ENCODE data around the gene TNRC6A. TPM values are rescaled to one million over a fixed set of nuclear protein-coding genes. Genes with fewer than 3 reads are reported as not detected.
A peak's percentile ranks its signal among the peaks of the same experiment; 100 is the strongest.

The TNRC6A gene
- total RNA-seq, 4 donors from 2014 or later = 45.8 to 70.7 (median 57.4) TPM

DNA sequence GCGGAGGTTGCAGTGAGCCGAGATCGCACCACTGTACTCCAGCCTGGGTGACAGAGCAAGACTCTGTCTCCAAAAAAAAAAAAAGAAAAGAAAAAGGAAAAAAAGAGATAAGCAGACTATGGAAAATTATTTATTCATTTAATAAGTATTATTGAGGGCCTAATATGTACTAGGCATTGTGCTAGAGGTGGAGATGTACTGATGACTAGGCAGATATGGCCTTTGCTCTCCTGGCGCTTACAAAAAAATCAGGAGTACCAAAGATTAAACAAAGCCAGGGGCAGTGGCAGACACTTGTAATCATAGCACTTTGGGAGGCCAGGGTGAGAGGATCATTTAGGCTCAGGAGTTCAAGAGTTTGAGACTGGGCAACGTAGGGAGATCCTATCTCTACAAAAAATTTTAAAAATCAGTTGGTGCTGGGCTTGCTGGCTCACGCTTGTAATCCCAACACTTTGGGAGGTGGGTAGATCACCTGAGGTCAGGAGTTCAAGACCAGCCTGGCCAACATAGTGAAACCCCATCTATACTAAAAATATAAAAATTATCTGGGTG is 10.4 kb upstream of the TNRC6A start:
- intact Hi-C loops (cut with DNase I) = no loop called here
- no peaks in the 10 kb centered on the region for H3K27me3 ChIP-seq
- no peak for TF ChIP-seq POLR2A (IDR thresholded peaks at IDR 0.05)
- TF ChIP-seq, protein P1, sequence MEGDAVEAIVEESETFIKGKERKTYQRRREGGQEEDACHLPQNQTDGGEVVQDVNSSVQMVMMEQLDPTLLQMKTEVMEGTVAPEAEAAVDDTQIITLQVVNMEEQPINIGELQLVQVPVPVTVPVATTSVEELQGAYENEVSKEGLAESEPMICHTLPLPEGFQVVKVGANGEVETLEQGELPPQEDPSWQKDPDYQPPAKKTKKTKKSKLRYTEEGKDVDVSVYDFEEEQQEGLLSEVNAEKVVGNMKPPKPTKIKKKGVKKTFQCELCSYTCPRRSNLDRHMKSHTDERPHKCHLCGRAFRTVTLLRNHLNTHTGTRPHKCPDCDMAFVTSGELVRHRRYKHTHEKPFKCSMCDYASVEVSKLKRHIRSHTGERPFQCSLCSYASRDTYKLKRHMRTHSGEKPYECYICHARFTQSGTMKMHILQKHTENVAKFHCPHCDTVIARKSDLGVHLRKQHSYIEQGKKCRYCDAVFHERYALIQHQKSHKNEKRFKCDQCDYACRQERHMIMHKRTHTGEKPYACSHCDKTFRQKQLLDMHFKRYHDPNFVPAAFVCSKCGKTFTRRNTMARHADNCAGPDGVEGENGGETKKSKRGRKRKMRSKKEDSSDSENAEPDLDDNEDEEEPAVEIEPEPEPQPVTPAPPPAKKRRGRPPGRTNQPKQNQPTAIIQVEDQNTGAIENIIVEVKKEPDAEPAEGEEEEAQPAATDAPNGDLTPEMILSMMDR (IDR thresholded peaks at IDR 0.05) = no peak
- no peaks in the 10 kb centered on the region for H3K36me3 ChIP-seq
- no peak for DNase-seq
- WGBS, 2 donors = 92 to 95% methylated on average over 6 of the region's 6 CpGs
- no peaks in the 10 kb centered on the region for H3K9me3 ChIP-seq
- no peak overlapping the region for H3K4me3 ChIP-seq (replicated peaks in 1 of 3)
- no peak overlapping the region for H3K27ac ChIP-seq
- H3K4me1 ChIP-seq = no peaks in the 10 kb centered on the region

DNA sequence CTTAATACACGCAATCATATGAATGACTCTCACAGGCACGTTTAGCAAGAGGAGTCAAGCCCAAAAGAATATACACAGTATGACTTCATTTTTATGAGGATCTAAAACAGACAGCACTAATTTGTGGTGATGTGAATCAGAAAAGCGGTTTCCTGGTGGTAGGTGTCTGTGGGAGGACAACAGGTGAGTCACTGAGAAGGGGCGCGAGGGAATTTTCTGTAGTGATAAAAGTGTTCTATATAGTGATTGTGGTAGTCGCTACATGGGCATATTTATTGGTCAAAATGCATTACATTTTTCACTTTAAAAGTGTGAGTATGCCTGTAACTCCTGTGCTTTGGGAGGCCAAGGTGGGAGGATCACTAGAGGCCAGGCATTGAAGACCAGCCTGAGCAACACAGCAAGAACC is 7.6 kb upstream of the TNRC6A start:
- DNase-seq = no peak
- no peak for TF ChIP-seq POLR2A (IDR thresholded peaks at IDR 0.05)
- TF ChIP-seq, protein P1 (IDR thresholded peaks at IDR 0.05) = no peak
- Histone ChIP-seq H3K36me3 (no peaks in the 10 kb centered on the region), H3K9me3 (no peaks in the 10 kb centered on the region), H3K27ac (no peak overlapping the region), H3K27me3 (no peaks in the 10 kb centered on the region), H3K4me3 (replicated peaks in 1 of 3) (no peak overlapping the region), H3K4me1 (no peaks in the 10 kb centered on the region)
- intact Hi-C loops (cut with DNase I) = no loop called here
- 96 to 98% methylated on average over 6 of the region's 6 CpGs for WGBS, 2 donors

DNA sequence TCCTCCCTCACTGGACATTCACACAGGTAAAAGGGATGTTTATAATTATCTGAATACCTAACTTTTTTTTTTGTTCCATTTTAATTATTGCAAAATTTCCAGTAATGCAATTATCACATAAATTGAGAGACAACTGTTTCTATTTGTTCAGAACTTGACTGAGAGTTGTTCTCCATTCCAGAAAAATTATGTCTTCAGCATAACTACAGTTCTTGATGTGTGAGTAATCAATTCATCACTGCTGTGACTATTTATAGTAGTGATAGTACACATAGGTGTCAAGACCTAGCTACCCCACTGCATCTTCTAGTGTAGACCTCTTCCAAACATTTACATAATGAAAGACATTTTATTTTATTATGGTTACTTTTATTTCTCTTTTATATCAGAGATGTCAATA is 5.8 kb upstream of the TNRC6A start:
- H3K4me1 ChIP-seq = no peaks in the 10 kb centered on the region
- H3K27ac ChIP-seq = no peak overlapping the region
- H3K27me3 ChIP-seq = no peaks in the 10 kb centered on the region
- intact Hi-C loops (cut with DNase I) = no loop called here
- no peak overlapping the region for H3K4me3 ChIP-seq (replicated peaks in 1 of 3)
- no peak for DNase-seq
- H3K9me3 ChIP-seq = no peaks in the 10 kb centered on the region
- TF ChIP-seq POLR2A (IDR thresholded peaks at IDR 0.05) = no peak
- TF ChIP-seq, protein P1 (IDR thresholded peaks at IDR 0.05) = no peak
- no peaks in the 10 kb centered on the region for H3K36me3 ChIP-seq

DNA sequence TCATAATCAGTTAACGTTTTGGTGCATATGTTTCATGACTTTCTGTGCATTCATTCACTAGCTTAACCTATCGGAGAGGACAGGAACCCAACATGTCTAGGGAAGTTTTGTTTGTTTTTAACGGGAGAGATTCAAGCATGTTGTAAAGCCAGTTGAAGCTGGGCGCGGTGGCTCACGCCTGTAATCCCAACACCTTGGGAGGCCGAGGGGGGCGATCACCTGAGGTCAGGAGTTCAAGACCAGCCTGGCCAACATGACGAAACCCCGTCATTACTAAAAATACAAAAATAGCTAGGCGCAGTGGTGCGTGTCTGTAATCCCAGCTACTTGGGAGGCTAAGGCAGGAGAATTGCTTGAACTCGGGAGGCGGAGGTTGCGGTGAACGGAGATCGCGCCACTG is 1.4 kb upstream of the TNRC6A start:
- H3K9me3 ChIP-seq = no peaks in the 10 kb centered on the region
- H3K4me1 ChIP-seq = peaks cover 12 to 13% of the 10 kb centered on the region in 2 donors
- no peaks in the 10 kb centered on the region for H3K36me3 ChIP-seq
- no peak overlapping the region for H3K4me3 ChIP-seq (replicated peaks in 1 of 3)
- TF ChIP-seq, protein P1 (IDR thresholded peaks at IDR 0.05) = no peak
- TF ChIP-seq POLR2A (IDR thresholded peaks at IDR 0.05) = no peak
- H3K27me3 ChIP-seq = no peaks in the 10 kb centered on the region
- intact Hi-C loops (cut with DNase I) = no loop called here
- 91 to 94% methylated on average over 18 of the region's 18 CpGs for WGBS, 2 donors
- no peak for DNase-seq
- H3K27ac ChIP-seq = no peak overlapping the region

DNA sequence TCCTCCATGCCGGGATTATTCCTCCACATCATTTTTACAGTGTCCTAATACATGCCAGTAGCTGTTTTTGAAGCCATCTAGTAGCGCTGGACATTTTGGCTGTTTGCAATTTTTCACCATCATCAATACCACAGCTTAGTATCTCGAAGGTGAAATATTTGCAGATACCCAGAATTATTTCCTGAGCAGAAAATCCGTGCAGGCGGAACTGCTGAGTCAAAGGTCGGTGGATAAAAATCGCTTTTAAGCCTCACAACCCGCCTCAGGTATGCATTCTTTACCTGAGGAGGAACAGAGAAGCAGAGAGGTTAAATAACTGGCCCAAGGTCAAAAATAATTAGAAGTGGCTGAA is 584 bp upstream of the TNRC6A start:
- intact Hi-C loops (cut with DNase I) = no loop called here
- H3K4me1 ChIP-seq = peaks cover 12 to 16% of the 10 kb centered on the region in 2 donors
- TF ChIP-seq, protein P1 (IDR thresholded peaks at IDR 0.05) = no peak
- TF ChIP-seq POLR2A (IDR thresholded peaks at IDR 0.05) = no peak
- H3K27me3 ChIP-seq = no peaks in the 10 kb centered on the region
- 11 to 12% methylated on average over 8 of the region's 8 CpGs for WGBS, 2 donors
- H3K9me3 ChIP-seq = no peaks in the 10 kb centered on the region
- H3K4me3 ChIP-seq (replicated peaks in 1 of 3) = peak overlapping the region; percentile 12 to 58 (median 48)
- DNase-seq = no peak
- H3K36me3 ChIP-seq = no peaks in the 10 kb centered on the region
- H3K27ac ChIP-seq = peak overlapping the region; percentile 90 to 94 (median 92)
